Measurements from ENCODE around the gene PRKN. TPM values are rescaled to one million over a fixed set of nuclear protein-coding genes. Genes with fewer than 3 reads are reported as not detected.

PRKN gene
- total RNA-seq, 2 donors from 2014 or later = 8.3 to 8.4 TPM

- DNase-seq = no peak
- Mint-ChIP-seq H3K4me3 (no peak overlapping the region), H3K36me3 (ENCODE audit: low read depth) (no peaks in the 10 kb centered on the region), H3K27me3 (no peaks in the 10 kb centered on the region), H3K4me1 (no peaks in the 10 kb centered on the region), H3K27ac (no peak overlapping the region)
- ATAC-seq = no peak
- no peaks in the 10 kb centered on the region for H3K9me3 ChIP-seq (ENCODE audit: control insufficient read depth, low read length, poor library complexity, severe bottlenecking)
Measured at GRCh38 chr6:161792851-161793493, 934.6 kb downstream of the PRKN start.

GRCh38 chr6:161788531-161788930 lies 939.0 kb downstream of the PRKN start:
- no peak for ATAC-seq

GRCh38 chr6:161772176-161772575 lies 955.4 kb downstream of the PRKN start:
- ATAC-seq (no peak), DNase-seq (no peak)
- H3K9me3 ChIP-seq (ENCODE audit: control insufficient read depth, low read length, poor library complexity, severe bottlenecking) = no peaks in the 10 kb centered on the region
- Mint-ChIP-seq H3K4me1 (no peaks in the 10 kb centered on the region), H3K27me3 (no peaks in the 10 kb centered on the region), H3K27ac (no peak overlapping the region), H3K4me3 (no peak overlapping the region), H3K36me3 (ENCODE audit: low read depth) (no peaks in the 10 kb centered on the region)

More at GRCh38 chr6:161788531-161788930, 939.0 kb downstream of the PRKN start:
- no peak for DNase-seq
- no peaks in the 10 kb centered on the region for H3K9me3 ChIP-seq (ENCODE audit: control insufficient read depth, low read length, poor library complexity, severe bottlenecking)
- Mint-ChIP-seq H3K4me1 (no peaks in the 10 kb centered on the region), H3K27ac (no peak overlapping the region), H3K4me3 (no peak overlapping the region), H3K27me3 (no peaks in the 10 kb centered on the region), H3K36me3 (ENCODE audit: low read depth) (no peaks in the 10 kb centered on the region)

- Mint-ChIP-seq H3K4me1 (no peaks in the 10 kb centered on the region), H3K4me3 (no peak overlapping the region), H3K27me3 (no peaks in the 10 kb centered on the region), H3K36me3 (ENCODE audit: low read depth) (peaks cover 3% of the 10 kb centered on the region), H3K27ac (no peak overlapping the region)
- ATAC-seq (no peak), DNase-seq (no peak)
- H3K9me3 ChIP-seq (ENCODE audit: control insufficient read depth, low read length, poor library complexity, severe bottlenecking) = no peaks in the 10 kb centered on the region
Measured at GRCh38 chr6:161761966-161762365, 965.6 kb downstream of the PRKN start.

GRCh38 chr6:161755080-161755479 lies 972.5 kb downstream of the PRKN start:
- no peaks in the 10 kb centered on the region for H3K27me3 Mint-ChIP-seq
- H3K4me1 Mint-ChIP-seq = no peaks in the 10 kb centered on the region
- ATAC-seq = no peak
- H3K9me3 ChIP-seq (ENCODE audit: control insufficient read depth, low read length, poor library complexity, severe bottlenecking) = no peaks in the 10 kb centered on the region
- no peak overlapping the region for H3K4me3 Mint-ChIP-seq
- DNase-seq = no peak
- no peaks in the 10 kb centered on the region for H3K36me3 Mint-ChIP-seq (ENCODE audit: low read depth)
- H3K27ac Mint-ChIP-seq = no peak overlapping the region

- DNase-seq (no peak), ATAC-seq (no peak)
- no peak overlapping the region for H3K27ac Mint-ChIP-seq
- H3K4me3 Mint-ChIP-seq = no peak overlapping the region
- H3K27me3 Mint-ChIP-seq = no peaks in the 10 kb centered on the region
- no peaks in the 10 kb centered on the region for H3K4me1 Mint-ChIP-seq
- no peaks in the 10 kb centered on the region for H3K9me3 ChIP-seq (ENCODE audit: control insufficient read depth, low read length, poor library complexity, severe bottlenecking)
- no peaks in the 10 kb centered on the region for H3K36me3 Mint-ChIP-seq (ENCODE audit: low read depth)
Measured at GRCh38 chr6:161750686-161751085, 976.9 kb downstream of the PRKN start.

- H3K9me3 ChIP-seq (ENCODE audit: control insufficient read depth, low read length, poor library complexity, severe bottlenecking) = no peaks in the 10 kb centered on the region
- no peak overlapping the region for H3K27ac Mint-ChIP-seq
- H3K4me1 Mint-ChIP-seq = no peaks in the 10 kb centered on the region
- no peak overlapping the region for H3K4me3 Mint-ChIP-seq
- H3K36me3 Mint-ChIP-seq (ENCODE audit: low read depth) = no peaks in the 10 kb centered on the region
- ATAC-seq (no peak), DNase-seq (no peak)
- H3K27me3 Mint-ChIP-seq = no peaks in the 10 kb centered on the region
Measured at GRCh38 chr6:161749576-161749975, 978.0 kb downstream of the PRKN start.

GRCh38 chr6:161748535-161749416 lies 978.8 kb downstream of the PRKN start:
- H3K9me3 ChIP-seq (ENCODE audit: control insufficient read depth, low read length, poor library complexity, severe bottlenecking) = no peaks in the 10 kb centered on the region
- ATAC-seq (no peak), DNase-seq (no peak)
- no peaks in the 10 kb centered on the region for H3K27me3 Mint-ChIP-seq
- H3K4me3 Mint-ChIP-seq = no peak overlapping the region
- H3K36me3 Mint-ChIP-seq (ENCODE audit: low read depth) = no peaks in the 10 kb centered on the region
- H3K27ac Mint-ChIP-seq = no peak overlapping the region
- no peaks in the 10 kb centered on the region for H3K4me1 Mint-ChIP-seq

- no peak overlapping the region for H3K4me3 Mint-ChIP-seq
- H3K27ac Mint-ChIP-seq = no peak overlapping the region
- DNase-seq (no peak), ATAC-seq (no peak)
- H3K27me3 Mint-ChIP-seq = no peaks in the 10 kb centered on the region
- H3K36me3 Mint-ChIP-seq (ENCODE audit: low read depth) = no peaks in the 10 kb centered on the region
- H3K9me3 ChIP-seq (ENCODE audit: control insufficient read depth, low read length, poor library complexity, severe bottlenecking) = no peaks in the 10 kb centered on the region
- no peaks in the 10 kb centered on the region for H3K4me1 Mint-ChIP-seq
Measured at GRCh38 chr6:161747506-161747905, 980.1 kb downstream of the PRKN start.

- no peak for DNase-seq
- no peaks in the 10 kb centered on the region for H3K9me3 ChIP-seq (ENCODE audit: control insufficient read depth, low read length, poor library complexity, severe bottlenecking)
- Mint-ChIP-seq H3K36me3 (ENCODE audit: low read depth) (no peaks in the 10 kb centered on the region), H3K27me3 (no peaks in the 10 kb centered on the region), H3K27ac (no peak overlapping the region), H3K4me1 (no peaks in the 10 kb centered on the region), H3K4me3 (no peak overlapping the region)
- ATAC-seq = no peak
Measured at GRCh38 chr6:161745594-161746141, 981.9 kb downstream of the PRKN start.

GRCh38 chr6:161745128-161745527 lies 982.4 kb downstream of the PRKN start:
- Mint-ChIP-seq H3K27me3 (no peaks in the 10 kb centered on the region), H3K4me1 (no peaks in the 10 kb centered on the region), H3K4me3 (no peak overlapping the region), H3K27ac (no peak overlapping the region), H3K36me3 (ENCODE audit: low read depth) (no peaks in the 10 kb centered on the region)
- no peak for DNase-seq
- no peak for ATAC-seq
- H3K9me3 ChIP-seq (ENCODE audit: control insufficient read depth, low read length, poor library complexity, severe bottlenecking) = no peaks in the 10 kb centered on the region

- no peaks in the 10 kb centered on the region for H3K4me1 Mint-ChIP-seq
- DNase-seq (no peak), ATAC-seq (no peak)
- H3K4me3 Mint-ChIP-seq = no peak overlapping the region
- no peak overlapping the region for H3K27ac Mint-ChIP-seq
- H3K9me3 ChIP-seq (ENCODE audit: control insufficient read depth, low read length, poor library complexity, severe bottlenecking) = no peaks in the 10 kb centered on the region
- H3K36me3 Mint-ChIP-seq (ENCODE audit: low read depth) = no peaks in the 10 kb centered on the region
- H3K27me3 Mint-ChIP-seq = no peaks in the 10 kb centered on the region
Measured at GRCh38 chr6:161744211-161745067, 983.1 kb downstream of the PRKN start.

All from T-helper 17 cell (primary cell).